GM12878 (cell line): ENCODE measurements around the gene CBLN3. TPM values are rescaled to one million over a fixed set of nuclear protein-coding genes. Genes with fewer than 3 reads are reported as not detected.

ENCODE experiments used
- ATAC-seq: fragments of 200-7000 bp; cut with Tn5 transposase; 3 replicates; pipeline ENCODE4 v1.9.1; 2020; ENCODE audit warnings: mild to moderate bottlenecking, moderate library complexity
- BruUV-seq: library from RNA; stranded (reverse); fragments of 400-500 nt; replicated peaks from 2 replicates; lab custom pipeline; 2021; lab: Mats Ljungman, UMichigan
- CTCF ChIA-PET: fragments of 300-600 bp; sonication (Branson Sonifier 250); formaldehyde crosslinking; extraction: SDS; loops from one replicate; lab custom pipeline; 2021; ENCODE audit warnings: inconsistent platforms; lab: Yijun Ruan, JAX
- POLR2A ChIA-PET: fragments of 350-600 bp; formaldehyde crosslinking; extraction: SDS; loops from one replicate; lab custom pipeline; 2021; ENCODE audit warnings: inconsistent platforms; lab: Charles Lee
- RAD21 ChIA-PET: fragments of 300-600 bp; sonication (Branson Sonifier 250); formaldehyde crosslinking; loops from one replicate; lab custom pipeline; 2023; ENCODE audit warnings: antibody characterized with exemption; ENCODE audit not compliant: unreplicated experiment; lab: Charles Lee
- SMC1A ChIA-PET: fragments of 300-600 bp; sonication (Branson Sonifier 250); formaldehyde crosslinking; loops from one replicate; lab custom pipeline; 2023; ENCODE audit not compliant: unreplicated experiment, uncharacterized antibody; lab: Charles Lee
- DNase-seq: peaks from one replicate; pipeline ENCODE4 v3.0.0-alpha.2; 2011; ENCODE audit warnings: low read depth, low spot score
- FAIRE-seq: peaks from 3 replicates; lab custom pipeline; 2011; peaks lifted over from hg19 to GRCh38; lab: Jason Lieb, UNC
- H2AFZ ChIP-seq: 2 replicates; pipeline ENCODE4 v1.6.0; 2011; ENCODE audit warnings: low read depth, low read length, control low read depth; ENCODE audit not compliant: control insufficient read depth
- H3K27ac ChIP-seq: 2 replicates; pipeline ENCODE4 v1.5.1; 2011; ENCODE audit warnings: control low read depth; ENCODE audit not compliant: control insufficient read depth, insufficient read depth
- H3K27me3 ChIP-seq, 2 experiments: replicated peaks in 1 of 2; 2 replicates each; pipeline versions ENCODE4 v1.6.0 to v1.6.1; 2011; ENCODE audit warnings: low read length in 1 of 2; ENCODE audit not compliant: control insufficient read depth in 2 of 2, insufficient read depth in 2 of 2
- H3K36me3 ChIP-seq, 2 experiments: 2 replicates each; pipeline ENCODE4 v1.5.1; 2011; ENCODE audit warnings: low read length in 1 of 2; ENCODE audit not compliant: control insufficient read depth in 2 of 2, insufficient read depth in 2 of 2
- H3K4me1 ChIP-seq: 2 replicates; pipeline ENCODE4 v1.6.1; 2011; ENCODE audit warnings: mild to moderate bottlenecking, low read length, moderate library complexity, mixed read lengths; ENCODE audit not compliant: control insufficient read depth, insufficient read depth
- H3K4me2 ChIP-seq: 2 replicates; pipeline ENCODE4 v1.6.0; 2011; ENCODE audit warnings: control low read depth; ENCODE audit not compliant: control insufficient read depth, insufficient read depth
- H3K4me3 ChIP-seq: fragments of 200-600 bp; sonication (generic); 2 replicates; pipeline ENCODE4 v1.5.1; 2016
- H3K79me2 ChIP-seq: 2 replicates; pipeline ENCODE4 v1.6.0; 2011; ENCODE audit warnings: low read length; ENCODE audit not compliant: control insufficient read depth, insufficient read depth
- H3K9ac ChIP-seq: 2 replicates; pipeline ENCODE4 v1.8.0; 2011; ENCODE audit warnings: low read length, control low read depth, mixed read lengths; ENCODE audit not compliant: control insufficient read depth, insufficient read depth
- H3K9me3 ChIP-seq: replicated peaks from 3 replicates; pipeline ENCODE4 v1.5.1; 2011; ENCODE audit warnings: mild to moderate bottlenecking, low read length; ENCODE audit not compliant: control insufficient read depth, insufficient read depth
- H4K20me1 ChIP-seq: 2 replicates; pipeline ENCODE4 v1.6.0; 2011; ENCODE audit not compliant: control insufficient read depth, insufficient read depth
- BCLAF1 ChIP-seq: fragments of 450-650 bp; IDR thresholded peaks from 2 replicates; pipeline ENCODE4 v1.6.1; 2017; ENCODE audit warnings: antibody characterized with exemption, mild to moderate bottlenecking, moderate library complexity
- CBX5 ChIP-seq: sonication (generic); IDR thresholded peaks from 2 replicates; pipeline ENCODE4 v1.6.1; 2016; ENCODE audit warnings: low read depth, moderate library complexity, mild to moderate bottlenecking, inconsistent platforms
- NKRF ChIP-seq: fragments of 450-650 bp; conservative IDR thresholded peaks from 2 replicates; pipeline ENCODE4 v1.6.1; 2017; ENCODE audit warnings: mild to moderate bottlenecking, moderate library complexity
- NR2F1 ChIP-seq: fragments of 450-650 bp; conservative IDR thresholded peaks from 2 replicates; pipeline ENCODE4 v1.6.1; 2017; ENCODE audit warnings: mild to moderate bottlenecking
- POLR2AphosphoS2 ChIP-seq: IDR thresholded peaks from 2 replicates; pipeline ENCODE4 v1.6.1; 2011; ENCODE audit warnings: low read depth, mild to moderate bottlenecking, low read length, improper control_type of control experiment, moderate library complexity
- RBBP5 ChIP-seq: fragments of 200-600 bp; sonication (generic); conservative IDR thresholded peaks from 2 replicates; pipeline ENCODE4 v1.6.1; 2016
- RFX5 ChIP-seq: IDR thresholded peaks from 2 replicates; pipeline ENCODE4 v1.6.1; 2011; ENCODE audit warnings: low read depth, low read length, improper control_type of control experiment
- SMC3 ChIP-seq: IDR thresholded peaks from 2 replicates; pipeline ENCODE4 v1.6.1; 2011; ENCODE audit warnings: low read length, improper control_type of control experiment, borderline replicate concordance
- SPI1 ChIP-seq: IDR thresholded peaks from 2 replicates; pipeline ENCODE4 v1.6.1; 2011; ENCODE audit warnings: low read depth, mild to moderate bottlenecking, low read length, moderate library complexity, borderline replicate concordance; ENCODE audit not compliant: insufficient read depth
- SREBF1 ChIP-seq: IDR thresholded peaks from 2 replicates; pipeline ENCODE4 v1.6.1; 2012; ENCODE audit warnings: mild to moderate bottlenecking, low read length
- STAT1 ChIP-seq: fragments of 450-650 bp; conservative IDR thresholded peaks from 2 replicates; pipeline ENCODE4 v1.6.1; 2014; ENCODE audit warnings: antibody characterized with exemption, mild to moderate bottlenecking
- TBL1XR1 ChIP-seq: IDR thresholded peaks from 2 replicates; pipeline ENCODE4 v1.6.1; 2012; ENCODE audit warnings: low read depth, low read length, improper control_type of control experiment
- ZBTB4 ChIP-seq: fragments of 450-650 bp; formaldehyde crosslinking; IDR thresholded peaks from 2 replicates; pipeline ENCODE4 v1.4.0; 2022; ENCODE audit warnings: mild to moderate bottlenecking, moderate library complexity
- ZSCAN29 ChIP-seq: fragments of 450-650 bp; IDR thresholded peaks from 2 replicates; pipeline ENCODE4 v1.6.1; 2017; ENCODE audit warnings: mild to moderate bottlenecking, moderate library complexity
- ZZZ3 ChIP-seq: IDR thresholded peaks from 2 replicates; pipeline ENCODE4 v1.6.1; 2011; ENCODE audit warnings: low read depth; ENCODE audit not compliant: control insufficient read depth, insufficient read length
- WGBS: methylation state at CpG from one replicate; pipeline ENCODE4 v1.1.6; 2016; ENCODE audit warnings: low lambda C conversion rate; ENCODE audit not compliant: insufficient replicate concordance, insufficient coverage; ENCODE audit errors: missing lambda C conversion rate; 5-methylcytosine and 5-hydroxymethylcytosine counted together
- in situ Hi-C: fragments of 300-500 bp; cut with MboI; formaldehyde crosslinking; loops from 9 replicates; pipeline ENCODE4 v1.14.3; 2018; ENCODE audit warnings: mixed read lengths
- intact Hi-C: fragments of 100-400 bp; cut with micrococcal nuclease; formaldehyde crosslinking; loops from one replicate; pipeline ENCODE4 v1.14.2; 2022; ENCODE audit not compliant: unreplicated experiment
- polyA plus RNA-seq, 11 experiments: library from polyadenylated mRNA; depleted of rRNA in 4 of 11; unstranded in 6 of 11; stranded (reverse) in 5 of 11; fragments of >200 nt; fragmentation: Nextera tagmentation in 4 of 11; fragmentation: Illumina TruSeq in 1 of 11; extraction: Ambion mirVana in 4 of 11; extraction: Trizol in 1 of 11; gene quantifications; 1 replicate in 1 of 11; 2 replicates in 10 of 11; pipeline versions ENCODE4 v1.2.1 to v1.2.3, GENCODE V29; 2011 to 2016; ENCODE audit warnings: inconsistent platforms in 2 of 11, missing spikeins in 2 of 11, low read depth in 1 of 11
- total RNA-seq, 4 experiments: library from RNA; depleted of rRNA in 3 of 4; stranded (reverse); fragments of >200 nt in 3 of 4; fragmentation: Illumina TruSeq in 1 of 4; extraction: Trizol in 1 of 4; gene quantifications; 2 replicates each; pipeline versions ENCODE4 v1.2.1 to v1.2.3, GENCODE V29; 2013 to 2021

Gene CBLN3
- total and polyA plus RNA-seq, 10 of the 15 experiments (the other 5 are each of a cell fraction or from before 2014, with no cell fraction given) = 0.16 to 4.9 (median 1.3) TPM

- RAD21 ChIA-PET = interaction anchor here (0.6 kb wide), 1 partner anchor 1817 kb away, joined by 3 read pairs; no protein-coding TSS in a partner anchor
- TF ChIP-seq ZZZ3 = no peak
- TF ChIP-seq ZBTB4 (CRISPR knock-in tag) = no peak
- no peak for TF ChIP-seq SPI1
- TF ChIP-seq NKRF = no peak
- no peak for TF ChIP-seq SMC3
- TF ChIP-seq TBL1XR1 = no peak
- TF ChIP-seq BCLAF1 = no peak
- TF ChIP-seq RBBP5 = no peak
- TF ChIP-seq STAT1 = no peak
- TF ChIP-seq CBX5 = no peak
- TF ChIP-seq RFX5 = no peak
- no peak for TF ChIP-seq SREBF1
- TF ChIP-seq NR2F1 = no peak
- no peak for TF ChIP-seq POLR2AphosphoS2
- no peak for TF ChIP-seq ZSCAN29
Observed at GRCh38 chr14:24406416-24406815, 23.1 kb downstream of the CBLN3 start.

More at GRCh38 chr14:24406416-24406815, 23.1 kb downstream of the CBLN3 start:
- FAIRE-seq (no peak), DNase-seq (no peak), ATAC-seq (no peak)
- BruUV-seq = no TSS peak
- ChIA-PET POLR2A (interaction anchor here (0.5 to 1.0 kb wide), 2 partner anchors 20 to 46 kb away, joined by 4 to 6 read pairs; no protein-coding TSS in a partner anchor), CTCF (interaction anchor here (0.7 to 2.6 kb wide), 5 partner anchors 19 to 1000 kb away, joined by 3 to 10 read pairs (median 8); no protein-coding TSS in a partner anchor), SMC1A (interaction anchor here (0.8 to 1.3 kb wide), 3 partner anchors 25 to 43 kb away, joined by 3 to 6 read pairs (median 3); no protein-coding TSS in a partner anchor)
- Histone ChIP-seq H3K4me3 (no peak overlapping the region), H3K27ac (no peak overlapping the region), H3K27me3 (peaks cover 1 to 5% of the 10 kb centered on the region in 2 experiments; a peak in 2 of 4 replicates), H3K9ac (no peak overlapping the region), H3K4me2 (no peak overlapping the region), H2AFZ (no peak overlapping the region), H3K4me1 (no peaks in the 10 kb centered on the region), H3K79me2 (no peaks in the 10 kb centered on the region), H4K20me1 (no peaks in the 10 kb centered on the region), H3K9me3 (no peaks in the 10 kb centered on the region), H3K36me3 (no peaks in the 10 kb centered on the region)
- 34% methylated on average over 6 of the region's 6 CpGs for WGBS
- in situ Hi-C loops = no loop called here
- intact Hi-C loops = no loop called here
